Measurements from ENCODE around the gene SURF1. TPM values are rescaled to one million over a fixed set of nuclear protein-coding genes. Genes with fewer than 3 reads are reported as not detected.

SURF1 gene
- total and polyA plus RNA-seq, 9 of the 15 experiments (the other 6 are each of a cell fraction or from before 2014, with no cell fraction given) = 16.1 to 31.3 (median 20.9) TPM

- ChIA-PET CTCF (ENCODE audit: low intra/inter-chr PET ratio) (no interaction called here), POLR2A (interaction anchor here (0.6 to 1.3 kb wide), 2 partner anchors 12 kb away, joined by 3 read pairs; no protein-coding TSS in a partner anchor)
- H3K36me3 ChIP-seq (ENCODE audit: control insufficient read depth, insufficient read depth, low read length) = no peaks in the 10 kb centered on the region
- H3K79me2 ChIP-seq (ENCODE audit: control insufficient read depth, insufficient read depth, low read length) = no peaks in the 10 kb centered on the region
- no peaks in the 10 kb centered on the region for H3K9me1 ChIP-seq (ENCODE audit: control insufficient read depth, insufficient read depth, low read length)
- DNase-seq (ENCODE audit: extremely low read depth in 1 of 4, low spot score in 3 of 4) (no peak), FAIRE-seq (no peak), ATAC-seq (no peak)
- no peak overlapping the region for H3K4me3 ChIP-seq
- no peak overlapping the region for H3K9ac ChIP-seq (ENCODE audit: insufficient read depth in 1 of 2, low read depth in 2 of 2, low read length in 2 of 2)
- peaks cover 29 to 59% of the 10 kb centered on the region in 2 experiments; a peak in 4 of 5 replicates for H3K27me3 ChIP-seq (ENCODE audit: control insufficient read depth in 2 of 2, insufficient read depth in 2 of 2, low read length in 2 of 2)
- H3K9me3 ChIP-seq (replicated peaks; ENCODE audit: control insufficient read depth, insufficient read depth, low read depth, low read length) = no peaks in the 10 kb centered on the region
- H2AFZ ChIP-seq (ENCODE audit: low read depth, low read length) = no peak overlapping the region
- in situ Hi-C loops (cut with MboI) = no loop called here
- no peak overlapping the region for H3K4me2 ChIP-seq (ENCODE audit: insufficient read depth, low read length)
- H4K20me1 ChIP-seq (replicated peaks; ENCODE audit: control insufficient read depth, insufficient read depth, low read length) = no peaks in the 10 kb centered on the region; the same call in 1 of the 2 replicates
- no peak overlapping the region for H3K27ac ChIP-seq (ENCODE audit: extremely low read depth, low read depth, low read length)
- peaks cover 0 to 17% of the 10 kb centered on the region in 2 experiments; a peak in 2 of 5 replicates for H3K4me1 ChIP-seq (replicated peaks in 1 of 2; ENCODE audit: control insufficient read depth in 2 of 2, insufficient read depth in 2 of 2, low read length in 2 of 2)
- WGBS (ENCODE audit: insufficient coverage, low coverage, missing lambda C conversion rate) = 29% methylated on average over 12 of the region's 12 CpGs
- TF ChIP-seq ZNF449 (CRISPR knock-in tag; IDR thresholded peaks at IDR 0.05) = no peak
- TF ChIP-seq TRIM28 (IDR thresholded peaks at IDR 0.05) = no peak
- no peak for TF ChIP-seq ZNF263 (CRISPR knock-in tag; IDR thresholded peaks at IDR 0.05; ENCODE audit: borderline replicate concordance)
- no peak for TF ChIP-seq SREBF1 (IDR thresholded peaks at IDR 0.05; ENCODE audit: borderline replicate concordance, low read depth, low read length)
- no peak for TF ChIP-seq MCM5 (IDR thresholded peaks at IDR 0.05; ENCODE audit: low read depth)
- intact Hi-C loops (cut with micrococcal nuclease) = no loop called here
- BruUV-seq (replicated peaks) = no TSS peak
Measured at GRCh38 chr9:133389025-133389557, 32.8 kb upstream of the SURF1 start.
